Osteocyte (in vitro differentiated cells): Measurements from ENCODE around the gene HERC3. TPM values are rescaled to one million over a fixed set of nuclear protein-coding genes. Genes with fewer than 3 reads are reported as not detected.

Experiments used
- DNase-seq: peaks from one replicate; pipeline ENCODE4 v3.0.0; 2021; ENCODE audit warnings: mixed read lengths; ENCODE audit not compliant: unreplicated experiment; ENCODE audit errors: extremely low spot score
- H3K27ac Mint-ChIP-seq: one replicate; pipeline ENCODE4 v1.8.0; 2021; ENCODE audit warnings: mild to moderate bottlenecking, mixed read lengths; ENCODE audit not compliant: unreplicated experiment
- H3K27me3 Mint-ChIP-seq: one replicate; pipeline ENCODE4 v1.8.0; 2021; ENCODE audit warnings: mixed read lengths; ENCODE audit not compliant: unreplicated experiment
- H3K36me3 Mint-ChIP-seq: one replicate; pipeline ENCODE4 v1.8.0; 2021; ENCODE audit warnings: mixed read lengths; ENCODE audit not compliant: unreplicated experiment
- H3K4me1 Mint-ChIP-seq: one replicate; pipeline ENCODE4 v1.8.0; 2021; ENCODE audit warnings: mixed read lengths; ENCODE audit not compliant: unreplicated experiment
- H3K4me3 Mint-ChIP-seq: one replicate; pipeline ENCODE4 v1.8.0; 2021; ENCODE audit warnings: mild to moderate bottlenecking, moderate library complexity, mixed read lengths; ENCODE audit not compliant: unreplicated experiment
- H3K9me3 Mint-ChIP-seq: one replicate; pipeline ENCODE4 v1.8.0; 2021; ENCODE audit warnings: mixed read lengths; ENCODE audit not compliant: unreplicated experiment
- total RNA-seq: library from RNA; stranded (reverse); gene quantifications from 2 replicates; pipeline ENCODE4 v1.2.1, GENCODE V29; 2021
- TF ChIP-seq, protein P1 (sequence below): fragments of 200-600 bp; sonication (generic); IDR thresholded peaks from 2 replicates; pipeline ENCODE4 v1.5.0; 2021; ENCODE audit warnings: antibody characterized with exemption, mild to moderate bottlenecking, moderate library complexity

Gene HERC3
- total RNA-seq, 1 donor from 2014 or later = 15.4 TPM

DNA sequence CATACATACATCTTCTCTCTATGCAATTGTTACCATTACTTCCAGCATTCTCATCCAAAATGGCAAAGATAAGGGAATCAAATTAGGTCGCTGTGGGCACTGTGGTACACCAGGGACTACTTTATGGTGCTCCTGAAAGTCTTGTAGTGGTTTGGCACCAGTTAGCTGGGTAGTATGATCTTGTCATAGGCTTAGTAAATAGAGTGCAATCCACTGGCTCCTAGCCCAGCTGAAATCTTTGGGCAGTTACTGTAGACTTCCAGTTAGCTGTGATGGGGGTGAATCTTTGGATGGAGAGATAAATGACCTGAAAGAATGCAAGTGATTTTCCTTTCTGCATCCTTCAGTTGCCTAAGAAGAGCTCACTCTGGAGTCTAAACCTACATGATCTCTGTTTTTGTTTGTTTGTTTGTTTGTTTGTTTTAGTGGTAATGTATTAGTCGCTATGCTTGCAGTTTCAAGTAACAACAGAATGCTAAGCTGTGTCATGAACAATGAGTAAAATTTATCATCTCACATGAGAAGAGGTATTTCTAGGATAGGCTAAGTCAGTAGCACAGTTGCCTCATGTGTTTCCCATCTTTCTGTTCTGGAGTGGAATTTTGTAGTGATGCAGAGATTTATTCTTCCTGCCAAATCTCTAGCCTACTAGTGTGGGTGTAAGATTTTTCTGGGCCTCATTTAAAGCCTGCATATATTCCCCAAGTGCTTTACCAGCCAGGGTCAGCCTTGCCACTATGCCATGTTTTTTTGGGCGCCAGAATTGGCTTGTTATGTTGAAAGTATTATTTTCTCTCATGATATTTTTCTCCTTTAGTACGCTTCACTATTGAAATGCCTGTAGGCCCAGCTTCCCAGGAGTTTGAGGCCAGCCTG is 24.2 kb downstream of the HERC3 start:
- H3K9me3 Mint-ChIP-seq = no peaks in the 10 kb centered on the region
- TF ChIP-seq, protein P1, sequence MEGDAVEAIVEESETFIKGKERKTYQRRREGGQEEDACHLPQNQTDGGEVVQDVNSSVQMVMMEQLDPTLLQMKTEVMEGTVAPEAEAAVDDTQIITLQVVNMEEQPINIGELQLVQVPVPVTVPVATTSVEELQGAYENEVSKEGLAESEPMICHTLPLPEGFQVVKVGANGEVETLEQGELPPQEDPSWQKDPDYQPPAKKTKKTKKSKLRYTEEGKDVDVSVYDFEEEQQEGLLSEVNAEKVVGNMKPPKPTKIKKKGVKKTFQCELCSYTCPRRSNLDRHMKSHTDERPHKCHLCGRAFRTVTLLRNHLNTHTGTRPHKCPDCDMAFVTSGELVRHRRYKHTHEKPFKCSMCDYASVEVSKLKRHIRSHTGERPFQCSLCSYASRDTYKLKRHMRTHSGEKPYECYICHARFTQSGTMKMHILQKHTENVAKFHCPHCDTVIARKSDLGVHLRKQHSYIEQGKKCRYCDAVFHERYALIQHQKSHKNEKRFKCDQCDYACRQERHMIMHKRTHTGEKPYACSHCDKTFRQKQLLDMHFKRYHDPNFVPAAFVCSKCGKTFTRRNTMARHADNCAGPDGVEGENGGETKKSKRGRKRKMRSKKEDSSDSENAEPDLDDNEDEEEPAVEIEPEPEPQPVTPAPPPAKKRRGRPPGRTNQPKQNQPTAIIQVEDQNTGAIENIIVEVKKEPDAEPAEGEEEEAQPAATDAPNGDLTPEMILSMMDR = no peak
- no peak for DNase-seq
- H3K4me3 Mint-ChIP-seq = no peak overlapping the region
- H3K27ac Mint-ChIP-seq = no peak overlapping the region
- peaks cover 4% of the 10 kb centered on the region for H3K36me3 Mint-ChIP-seq
- H3K27me3 Mint-ChIP-seq = no peaks in the 10 kb centered on the region
- H3K4me1 Mint-ChIP-seq = peaks cover 35% of the 10 kb centered on the region

DNA sequence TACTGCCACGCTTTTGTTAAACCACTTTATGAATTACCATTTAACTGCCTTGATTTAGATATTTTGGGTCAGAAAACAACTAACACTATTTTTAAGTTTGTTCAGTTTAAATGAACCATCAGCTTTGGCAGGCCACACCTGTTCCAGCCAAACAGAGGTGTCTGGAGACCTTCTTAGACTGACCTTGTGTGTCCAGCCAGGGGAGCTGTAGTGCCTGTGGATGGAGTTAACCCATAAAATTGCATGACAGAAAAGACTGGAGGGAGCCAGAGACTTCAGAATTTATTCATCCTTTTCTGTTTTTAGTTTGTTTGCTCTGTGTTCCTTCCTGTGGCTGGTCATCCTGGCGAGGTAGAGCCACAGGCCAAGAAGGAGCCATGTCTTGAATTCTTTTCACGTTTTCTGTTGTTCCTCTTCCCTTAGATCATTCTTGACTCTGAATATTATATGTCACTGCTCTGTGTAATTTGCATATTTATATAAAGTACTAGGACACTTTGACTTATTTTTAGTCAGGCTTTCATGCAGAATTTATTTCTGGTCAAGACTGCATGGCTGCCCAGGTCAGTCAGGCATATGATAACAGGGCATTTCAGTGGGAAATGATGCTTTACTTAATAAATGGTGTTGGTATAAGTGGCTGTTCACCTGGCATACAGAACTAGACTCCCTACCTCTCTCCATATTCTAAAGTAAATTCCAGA is 26.7 kb downstream of the HERC3 start:
- Mint-ChIP-seq H3K4me3 (no peak overlapping the region), H3K27me3 (no peaks in the 10 kb centered on the region), H3K27ac (peak overlapping the region; percentile 36), H3K36me3 (peaks cover 6% of the 10 kb centered on the region), H3K4me1 (peaks cover 18% of the 10 kb centered on the region), H3K9me3 (peaks cover 5% of the 10 kb centered on the region)
- no peak for DNase-seq
- TF ChIP-seq, protein P1 = no peak

DNA sequence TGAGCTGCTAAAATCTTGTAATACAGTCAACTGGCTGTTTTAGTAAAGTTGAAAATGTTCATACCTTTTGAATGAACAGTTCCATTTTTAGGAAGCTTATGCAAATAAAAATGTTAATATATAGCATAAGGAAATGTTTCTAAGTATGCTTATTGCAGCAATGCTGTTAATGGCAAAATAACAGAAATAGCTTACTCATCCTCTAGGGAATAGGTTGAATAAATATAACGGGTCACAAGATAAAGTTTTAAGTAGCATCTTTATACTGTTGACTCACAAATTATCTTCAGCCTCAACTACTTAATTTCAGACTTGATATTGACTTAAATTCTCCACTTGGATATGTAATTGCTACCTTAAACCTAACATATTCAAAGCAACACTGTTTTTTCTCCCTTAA is 27.7 kb downstream of the HERC3 start:
- Mint-ChIP-seq H3K27me3 (no peaks in the 10 kb centered on the region), H3K4me3 (no peak overlapping the region), H3K27ac (no peak overlapping the region), H3K36me3 (peaks cover 11% of the 10 kb centered on the region), H3K9me3 (peaks cover 15% of the 10 kb centered on the region), H3K4me1 (peaks cover 18% of the 10 kb centered on the region)
- DNase-seq = no peak
- TF ChIP-seq, protein P1 = no peak

DNA sequence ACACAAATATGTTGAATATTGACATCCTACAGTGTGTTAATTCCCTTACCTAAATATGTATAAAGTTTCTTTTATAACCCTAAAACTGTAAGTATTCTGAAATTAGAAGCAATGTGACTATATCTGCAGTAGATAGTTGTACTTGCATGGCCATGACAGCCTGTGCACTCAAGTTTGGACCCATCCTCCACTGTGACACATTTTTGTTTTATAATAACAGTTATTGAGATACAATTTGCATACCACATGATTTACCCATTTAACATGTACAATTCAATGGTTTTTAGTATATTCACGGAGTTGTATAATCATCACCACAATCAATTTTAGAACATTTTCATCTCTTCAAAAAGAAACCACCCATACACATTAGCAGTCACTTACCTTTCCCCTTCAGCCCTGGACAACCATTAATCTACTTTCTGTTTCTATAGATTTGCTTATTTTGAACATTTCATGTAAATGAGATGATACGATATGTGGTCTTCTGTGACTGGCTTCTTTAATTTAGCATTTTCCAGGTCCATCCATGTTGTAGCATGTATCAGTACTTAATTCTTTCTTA is 29.6 kb downstream of the HERC3 start:
- no peak for DNase-seq
- no peak overlapping the region for H3K27ac Mint-ChIP-seq
- peaks cover 18% of the 10 kb centered on the region for H3K4me1 Mint-ChIP-seq
- peaks cover 17% of the 10 kb centered on the region for H3K9me3 Mint-ChIP-seq
- no peaks in the 10 kb centered on the region for H3K27me3 Mint-ChIP-seq
- no peak overlapping the region for H3K4me3 Mint-ChIP-seq
- H3K36me3 Mint-ChIP-seq = peaks cover 12% of the 10 kb centered on the region
- TF ChIP-seq, protein P1 = no peak

DNA sequence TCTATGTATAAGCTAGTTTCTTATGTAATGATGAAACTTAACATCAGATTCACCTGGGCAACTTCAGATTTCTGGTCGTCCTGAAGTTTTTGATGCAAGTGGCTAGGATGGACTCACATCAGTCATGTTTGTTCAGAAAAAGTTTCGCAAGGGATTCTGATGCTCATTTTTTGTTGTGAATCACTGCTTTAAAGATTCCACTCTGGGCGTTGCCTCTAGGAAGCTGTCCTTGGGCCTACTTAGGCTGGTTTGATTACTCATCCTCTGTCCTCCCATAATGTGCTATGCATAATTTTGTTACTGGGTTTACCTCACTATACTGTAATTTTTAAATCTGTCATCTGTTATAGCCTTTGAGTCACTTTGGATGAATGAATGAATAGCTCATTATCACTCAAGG is 30.8 kb downstream of the HERC3 start:
- H3K27ac Mint-ChIP-seq = peak overlapping the region; percentile 20
- TF ChIP-seq, protein P1 = no peak
- H3K4me1 Mint-ChIP-seq = peaks cover 18% of the 10 kb centered on the region
- H3K36me3 Mint-ChIP-seq = peaks cover 12% of the 10 kb centered on the region
- no peak overlapping the region for H3K4me3 Mint-ChIP-seq
- H3K27me3 Mint-ChIP-seq = no peaks in the 10 kb centered on the region
- DNase-seq = no peak
- H3K9me3 Mint-ChIP-seq = peaks cover 17% of the 10 kb centered on the region
